NCI-H1105 (cell line): ENCODE data around the gene WNT2B.
"Not testable (repeated sequence)": the region's sequence is repeated elsewhere in the genome, so short reads cannot be mapped to it uniquely, and the experiment has no call there.

Experiments used
- DNase-seq: peaks from one replicate; lab custom pipeline; 2025; lab: John Stamatoyannopoulos, UW

Gene WNT2B

DNA sequence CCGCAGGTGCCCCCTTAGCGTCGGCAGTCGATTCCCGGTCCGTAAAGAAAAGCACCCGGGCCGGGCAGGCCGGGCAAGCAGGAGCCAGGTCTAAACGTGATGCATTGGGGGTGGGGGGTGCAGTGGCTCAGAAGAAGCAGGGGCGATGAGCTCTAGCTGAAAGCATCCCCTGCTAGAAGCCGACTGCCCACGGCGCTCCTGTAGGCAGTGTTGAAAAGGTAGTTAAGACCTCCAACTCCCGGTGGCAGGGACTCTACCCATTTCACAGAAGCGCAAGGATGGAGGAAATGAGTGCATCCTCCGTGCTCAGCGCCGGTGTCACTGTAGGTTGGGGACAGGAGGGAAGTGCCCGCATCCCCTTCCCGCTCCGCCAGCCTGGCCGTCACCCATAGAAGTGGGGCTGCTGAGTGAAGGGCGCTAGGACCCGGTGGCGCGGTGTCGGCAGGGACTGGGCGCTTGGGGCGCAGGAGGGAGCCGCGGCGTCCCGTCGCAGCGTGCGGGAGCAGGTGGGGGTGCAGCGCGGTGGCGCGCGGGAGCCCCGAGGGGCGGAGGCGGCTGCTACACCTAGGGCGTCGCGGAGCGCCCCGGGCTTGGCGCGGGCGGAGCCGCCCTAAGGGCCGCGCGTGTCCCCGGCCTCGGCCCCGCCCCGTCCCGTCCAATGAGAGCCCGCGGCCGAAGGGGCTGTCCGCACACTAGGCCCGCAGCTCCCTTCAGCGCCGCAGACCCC is at the start of gene WNT2B:
Gene WNT2B (plus strand): TSS at position 688 of the 727 bp plus-strand sequence. CDS start 298 bp downstream, outside the sequence.
- peak; percentile 17 for DNase-seq

GRCh38 chr1:112460615-112461014 is 48.1 kb upstream of the WNT2B start:
- no peak for DNase-seq

DNA sequence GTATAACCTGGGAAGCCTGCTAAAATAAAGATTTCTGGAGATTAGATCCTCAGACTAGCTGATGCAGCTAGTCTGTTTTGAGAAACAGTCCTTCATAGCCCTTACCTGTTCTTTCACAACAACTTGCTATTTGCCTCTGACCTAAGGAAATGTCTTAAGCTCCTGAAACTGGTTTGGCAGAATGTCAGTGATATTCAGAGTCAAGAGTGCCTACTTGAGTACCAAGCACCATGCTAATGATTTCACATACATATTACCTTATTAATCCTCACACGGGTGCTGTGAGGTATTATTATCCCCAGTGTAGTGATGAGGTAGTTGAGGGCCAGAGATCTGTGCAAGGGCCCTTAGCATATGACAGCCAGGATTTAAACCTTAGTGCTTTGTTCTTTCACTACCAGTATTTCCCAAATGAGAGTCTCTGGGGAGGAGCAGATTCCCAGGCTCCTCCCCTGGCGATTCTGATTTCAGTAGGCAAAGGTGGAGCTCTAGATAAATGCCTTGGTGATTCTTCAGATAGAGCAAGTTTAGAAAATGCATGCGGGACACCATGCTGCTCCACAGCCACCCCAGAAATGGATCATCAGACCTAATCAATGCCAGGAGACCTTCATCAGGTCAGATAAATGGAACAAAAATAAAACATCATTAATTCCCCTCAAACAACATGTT is 47.4 kb upstream of the WNT2B start:
- DNase-seq = no peak

- DNase-seq = no peak
Measured at GRCh38 chr1:112462953-112463279, 45.8 kb upstream of the WNT2B start.

DNA sequence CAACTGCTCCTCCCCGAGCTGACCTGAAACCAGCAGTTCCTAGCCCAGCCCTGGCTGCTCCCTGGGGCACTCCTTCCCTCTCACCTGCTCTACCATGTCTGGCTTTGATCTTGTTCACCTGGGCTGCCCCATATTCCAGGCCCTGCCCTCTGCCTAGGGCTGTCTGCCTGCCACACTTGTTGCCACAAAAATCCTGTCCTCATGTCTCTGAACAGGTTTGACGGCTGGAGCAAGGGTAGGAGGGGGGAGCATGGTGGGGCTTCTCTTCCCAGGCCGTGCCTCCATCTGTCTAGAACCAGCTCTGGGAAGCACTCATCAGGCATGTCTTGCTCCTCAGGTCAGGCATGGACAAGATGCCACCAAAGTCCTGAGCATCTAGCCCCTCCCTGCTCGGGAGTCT is 44.3 kb upstream of the WNT2B start:
- DNase-seq = no peak

- no peak for DNase-seq
Measured at GRCh38 chr1:112465122-112465521, 43.6 kb upstream of the WNT2B start.

GRCh38 chr1:112466078-112466660 is 42.6 kb upstream of the WNT2B start:
- DNase-seq = peak; percentile 89

DNA sequence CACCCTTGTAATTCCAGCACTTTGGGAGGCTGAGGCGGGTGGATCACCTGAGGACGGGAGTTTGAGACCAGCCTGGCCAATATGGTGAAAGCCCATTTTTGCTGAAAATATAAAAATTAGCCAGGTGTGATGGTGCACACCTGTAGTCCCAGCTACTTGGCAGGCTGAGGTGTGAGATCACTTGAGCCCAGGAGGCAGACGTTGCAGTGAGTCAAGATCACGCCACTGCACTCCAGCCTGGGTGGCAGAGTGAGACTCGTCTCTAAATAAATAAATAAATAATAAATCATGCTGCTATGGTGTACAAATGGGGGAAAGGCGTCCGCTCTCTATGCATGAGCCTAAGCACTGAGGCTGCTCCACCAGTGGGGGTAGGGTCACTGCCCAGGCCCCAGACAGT is 38.4 kb upstream of the WNT2B start:
- DNase-seq = not testable (repeated sequence)

DNA sequence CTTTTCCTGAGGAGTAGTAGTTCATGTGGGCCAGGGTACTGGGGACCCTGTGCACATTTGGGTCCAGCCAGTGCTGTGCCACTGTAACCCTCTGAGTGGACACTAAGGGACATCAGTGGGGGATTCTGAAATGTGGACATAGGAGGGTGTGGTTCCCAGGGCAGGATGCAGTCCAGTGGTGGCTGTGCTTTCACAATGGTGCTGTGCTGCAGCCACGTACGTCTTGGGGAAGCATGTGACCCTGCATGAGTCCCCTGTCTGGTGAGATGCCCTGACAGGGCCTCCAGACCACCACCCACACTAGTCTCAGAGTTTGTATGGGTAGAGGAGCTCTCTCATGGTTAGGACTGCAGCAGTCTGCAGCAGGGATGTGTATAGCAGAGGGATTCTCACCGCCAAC is 37.8 kb upstream of the WNT2B start:
- no peak for DNase-seq

DNA sequence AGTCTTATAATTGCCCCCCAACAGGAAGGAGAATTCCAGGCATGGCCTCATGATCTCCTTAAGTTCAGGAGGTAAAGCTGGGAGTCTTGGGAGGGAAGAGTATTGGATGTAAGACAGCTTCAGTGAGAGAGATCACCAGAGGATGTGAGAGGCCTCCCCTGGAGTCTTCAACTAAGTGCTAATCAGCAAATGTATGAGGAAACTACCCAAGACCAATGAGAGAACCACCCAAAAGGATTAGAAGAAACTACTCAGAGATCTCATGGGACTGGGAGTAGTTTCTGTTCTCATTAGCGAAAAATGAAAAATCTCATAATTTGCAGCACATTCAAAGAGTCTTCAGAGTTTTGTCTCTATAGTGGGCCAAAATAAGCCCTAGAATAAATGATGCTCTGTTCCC is 36.6 kb upstream of the WNT2B start:
- DNase-seq = no peak

- DNase-seq = no peak
Measured at GRCh38 chr1:112477550-112477949, 31.2 kb upstream of the WNT2B start.

DNA sequence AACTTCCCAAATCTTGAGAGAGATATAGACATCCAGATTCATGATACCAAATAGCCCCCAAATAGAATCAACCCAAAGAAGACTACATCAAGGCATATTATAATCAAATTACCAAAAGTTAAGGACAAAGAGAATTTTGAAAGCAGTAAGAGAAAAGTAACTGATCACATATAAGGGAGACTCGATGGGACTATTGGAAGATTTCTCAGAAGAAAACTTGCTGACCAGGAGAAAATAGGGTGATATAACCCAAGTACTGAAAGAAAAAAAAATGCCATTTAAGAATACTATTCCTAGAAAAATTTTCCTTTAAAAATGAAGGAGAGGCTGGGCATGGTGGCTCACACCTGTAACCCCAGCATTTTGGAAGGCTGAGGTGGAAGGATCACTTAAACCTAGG is 30.5 kb upstream of the WNT2B start:
- no peak for DNase-seq

GRCh38 chr1:112486063-112486462 is 22.7 kb upstream of the WNT2B start:
- not testable (repeated sequence) for DNase-seq

- not testable (repeated sequence) for DNase-seq
Measured at GRCh38 chr1:112487686-112488085, 21.1 kb upstream of the WNT2B start.

- DNase-seq = no peak
Measured at GRCh38 chr1:112488141-112488540, 20.6 kb upstream of the WNT2B start.

DNA sequence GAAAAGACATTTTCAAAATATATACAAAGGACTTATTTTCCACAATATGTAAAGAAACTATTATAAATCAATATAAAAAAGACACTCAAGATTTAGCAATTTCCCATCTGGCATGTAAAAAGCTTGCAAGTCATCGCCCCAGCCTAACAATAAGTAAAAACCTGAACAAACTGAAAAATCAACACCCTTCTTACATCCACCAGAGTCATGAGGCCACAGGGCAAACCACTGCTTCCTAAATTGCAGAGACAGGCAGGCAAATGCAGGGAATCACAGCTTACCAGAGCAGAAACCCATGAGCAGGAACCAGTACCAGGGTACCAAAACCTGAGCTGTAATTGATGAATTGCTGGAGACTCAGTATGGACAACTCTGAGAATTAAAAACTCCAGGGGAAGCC is 16.7 kb upstream of the WNT2B start:
- DNase-seq = no peak

DNA sequence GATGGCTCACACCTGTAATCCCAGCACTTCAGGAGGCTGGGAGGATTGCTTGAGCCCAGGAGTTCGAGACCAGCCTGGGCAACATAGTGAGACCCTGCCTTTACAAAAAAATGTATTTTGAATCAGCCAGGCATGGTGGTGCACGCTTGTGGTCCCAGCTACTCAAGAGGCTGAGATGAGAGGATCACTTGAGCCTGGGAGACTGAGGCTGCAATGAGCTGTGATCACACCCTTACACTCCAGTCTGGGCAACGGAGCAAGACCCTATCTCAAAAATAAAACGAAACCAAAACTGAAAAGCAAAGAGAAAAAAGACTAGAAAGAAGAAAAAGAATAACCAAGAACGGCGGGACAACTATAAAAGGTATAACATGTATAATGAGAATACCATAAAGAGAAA is 15.4 kb upstream of the WNT2B start:
- DNase-seq = no peak

DNA sequence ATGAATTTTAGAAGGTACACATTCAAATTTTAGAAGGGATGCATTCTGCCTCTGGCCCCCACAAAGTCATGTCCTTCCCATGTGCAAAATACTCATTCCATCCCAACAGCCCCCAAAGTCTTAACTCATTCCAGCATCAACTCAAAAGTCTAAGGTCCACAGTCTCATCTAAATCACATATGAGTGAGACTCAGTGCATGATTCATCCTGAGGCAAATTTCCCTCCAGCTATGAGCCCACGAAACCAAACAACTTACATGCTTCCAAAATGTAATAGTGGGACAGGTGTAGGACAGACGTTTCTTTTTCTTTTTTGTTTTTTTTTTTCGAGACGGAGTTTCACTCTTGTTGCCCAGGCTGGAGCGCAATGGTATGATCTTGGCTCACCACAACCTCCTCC is 12.5 kb upstream of the WNT2B start:
- no peak for DNase-seq

DNA sequence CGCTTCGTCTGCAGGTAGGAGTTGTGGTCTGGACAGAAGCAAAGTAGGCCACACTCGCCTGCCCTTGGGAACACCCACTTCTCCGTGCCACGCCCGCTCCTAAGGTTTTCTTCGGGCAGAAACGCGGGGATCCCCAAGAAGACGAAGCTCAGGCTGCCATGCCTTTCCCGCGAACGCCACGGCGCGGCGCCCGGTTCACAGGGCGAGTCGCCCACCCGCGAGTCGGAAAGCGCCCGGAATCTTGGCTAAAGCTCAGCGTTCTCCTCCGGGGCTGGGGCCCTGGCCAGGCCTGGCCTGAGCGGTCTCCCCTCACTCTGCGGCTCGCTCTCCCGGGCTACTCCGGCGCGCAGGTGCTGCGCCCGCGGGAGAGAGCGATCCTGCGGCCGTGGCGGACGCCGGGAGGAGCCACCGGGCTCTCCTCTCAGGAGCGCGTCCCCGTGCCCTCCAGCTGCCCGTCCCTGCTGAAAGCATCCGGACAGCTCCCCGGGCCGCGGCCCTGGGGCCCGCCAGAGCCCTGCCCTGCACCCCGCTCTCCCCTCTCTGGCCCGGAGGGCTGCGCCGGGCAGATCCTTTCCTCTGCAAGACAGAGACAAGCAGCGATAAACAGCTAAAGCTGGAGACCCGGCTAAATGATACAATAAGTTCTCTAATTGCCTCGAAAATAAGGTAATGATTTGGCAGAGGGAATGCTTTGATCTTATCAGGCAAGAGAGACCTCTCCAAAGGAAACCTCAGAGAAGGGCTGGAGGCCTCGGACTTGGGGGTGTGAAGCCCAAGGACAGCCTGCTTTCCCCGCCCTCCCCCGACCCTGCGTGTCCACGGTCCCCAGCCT is 6.7 kb upstream of the WNT2B start:
- peak; percentile 45 for DNase-seq

- no peak for DNase-seq
Measured at GRCh38 chr1:112502826-112503225, 5.9 kb upstream of the WNT2B start.

DNA sequence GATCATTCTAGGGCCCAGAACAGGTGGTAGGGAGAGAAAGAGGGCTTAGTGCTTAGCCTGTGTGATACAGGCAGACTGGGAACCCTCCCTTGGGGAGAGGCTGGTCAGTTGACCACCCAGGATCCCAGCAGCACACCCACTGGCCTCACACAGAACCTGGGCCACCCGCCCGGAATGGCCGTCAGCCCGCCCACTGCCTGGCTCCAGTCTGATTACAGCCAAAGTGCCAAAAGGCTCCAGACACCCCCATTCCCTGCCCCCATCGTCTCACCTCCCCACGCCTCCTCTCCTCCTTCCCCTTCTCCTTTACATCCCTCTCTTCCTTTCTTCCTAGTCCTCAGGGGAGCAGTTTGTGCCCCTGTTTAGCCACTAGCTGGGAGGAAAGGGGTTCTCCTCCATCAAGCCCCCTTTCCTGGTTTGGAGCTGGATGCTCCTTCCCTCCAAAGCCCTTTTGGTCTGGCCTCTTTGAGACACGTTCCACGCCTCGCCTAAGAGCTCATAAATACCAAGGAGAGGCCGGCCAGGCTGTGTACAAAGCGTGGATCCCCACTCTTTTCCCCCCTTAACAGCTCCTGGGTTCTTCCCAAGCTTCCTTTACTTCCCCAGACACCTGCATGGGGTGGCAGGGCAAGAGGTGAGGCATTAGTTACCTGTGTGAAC is 4.6 kb upstream of the WNT2B start:
- DNase-seq = no peak
